ENCODE data around the gene SRGAP1.

The SRGAP1 gene

DNA sequence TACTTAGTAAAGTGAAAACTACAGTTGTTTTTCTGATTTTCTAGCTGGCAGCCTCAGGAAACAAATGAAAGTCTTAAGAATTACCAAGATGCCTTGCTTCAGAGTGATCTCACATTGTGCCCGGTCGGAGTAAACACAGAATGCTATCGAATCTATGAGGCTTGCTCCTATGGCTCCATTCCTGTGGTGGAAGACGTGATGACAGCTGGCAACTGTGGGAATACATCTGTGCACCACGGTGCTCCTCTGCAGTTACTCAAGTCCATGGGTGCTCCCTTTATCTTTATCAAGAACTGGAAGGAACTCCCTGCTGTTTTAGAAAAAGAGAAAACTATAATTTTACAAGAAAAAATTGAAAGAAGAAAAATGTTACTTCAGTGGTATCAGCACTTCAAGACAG is 35.9 kb upstream of the SRGAP1 start:
- no peak for DNase-seq (ENCODE audit: low read depth)
- no peak overlapping the region for H3K4me3 ChIP-seq (ENCODE audit: low read depth, low read length)
- TF ChIP-seq, protein P1, sequence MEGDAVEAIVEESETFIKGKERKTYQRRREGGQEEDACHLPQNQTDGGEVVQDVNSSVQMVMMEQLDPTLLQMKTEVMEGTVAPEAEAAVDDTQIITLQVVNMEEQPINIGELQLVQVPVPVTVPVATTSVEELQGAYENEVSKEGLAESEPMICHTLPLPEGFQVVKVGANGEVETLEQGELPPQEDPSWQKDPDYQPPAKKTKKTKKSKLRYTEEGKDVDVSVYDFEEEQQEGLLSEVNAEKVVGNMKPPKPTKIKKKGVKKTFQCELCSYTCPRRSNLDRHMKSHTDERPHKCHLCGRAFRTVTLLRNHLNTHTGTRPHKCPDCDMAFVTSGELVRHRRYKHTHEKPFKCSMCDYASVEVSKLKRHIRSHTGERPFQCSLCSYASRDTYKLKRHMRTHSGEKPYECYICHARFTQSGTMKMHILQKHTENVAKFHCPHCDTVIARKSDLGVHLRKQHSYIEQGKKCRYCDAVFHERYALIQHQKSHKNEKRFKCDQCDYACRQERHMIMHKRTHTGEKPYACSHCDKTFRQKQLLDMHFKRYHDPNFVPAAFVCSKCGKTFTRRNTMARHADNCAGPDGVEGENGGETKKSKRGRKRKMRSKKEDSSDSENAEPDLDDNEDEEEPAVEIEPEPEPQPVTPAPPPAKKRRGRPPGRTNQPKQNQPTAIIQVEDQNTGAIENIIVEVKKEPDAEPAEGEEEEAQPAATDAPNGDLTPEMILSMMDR (IDR thresholded peaks at IDR 0.05; ENCODE audit: low read depth, low read length, missing control alignments): no peak

DNA sequence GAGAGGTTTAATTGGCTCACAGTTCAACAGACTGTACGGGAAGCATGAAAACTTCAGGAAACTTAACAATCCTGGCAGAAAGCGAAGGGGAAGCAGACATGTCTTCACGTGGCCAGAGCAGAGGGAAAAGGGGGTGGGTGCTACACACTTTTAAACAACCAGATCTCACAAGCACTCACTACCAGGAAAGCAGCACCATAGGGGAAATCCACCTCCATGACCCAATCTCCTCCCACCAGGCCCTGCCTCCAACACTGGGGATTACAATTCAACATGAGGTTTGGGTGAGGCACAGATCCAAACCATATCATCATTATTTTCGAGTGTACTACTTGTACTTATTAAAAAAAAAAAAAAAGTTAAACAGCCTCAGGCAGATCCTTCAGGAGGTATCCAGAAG is 34.9 kb upstream of the SRGAP1 start:
- no peak overlapping the region for H3K4me3 ChIP-seq (ENCODE audit: low read depth, low read length)
- TF ChIP-seq, protein P1 (IDR thresholded peaks at IDR 0.05; ENCODE audit: low read depth, low read length, missing control alignments): no peak
- DNase-seq (ENCODE audit: low read depth): no peak

DNA sequence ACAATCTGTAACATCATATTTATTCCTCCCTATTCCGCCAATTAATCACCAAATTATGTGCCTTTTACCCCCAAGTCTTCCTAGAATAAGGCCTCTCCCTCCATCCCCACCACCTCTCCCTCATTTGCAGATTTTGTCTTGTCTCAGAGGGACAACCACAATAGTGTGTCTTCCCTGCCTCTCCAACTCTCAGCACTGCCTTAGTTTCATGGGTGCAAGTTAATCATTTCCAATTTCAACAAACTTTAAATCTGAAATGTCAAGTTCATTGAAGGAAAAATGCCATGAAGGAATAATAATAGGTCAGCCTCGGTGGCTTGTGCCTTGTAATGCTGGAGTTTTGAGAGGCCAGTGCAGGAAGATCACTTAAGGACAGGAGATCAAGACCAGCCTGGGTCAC is 33.2 kb upstream of the SRGAP1 start:
- H3K4me3 ChIP-seq (ENCODE audit: low read depth, low read length): no peak overlapping the region
- DNase-seq (ENCODE audit: low read depth): no peak
- TF ChIP-seq, protein P1 (IDR thresholded peaks at IDR 0.05; ENCODE audit: low read depth, low read length, missing control alignments): no peak

DNA sequence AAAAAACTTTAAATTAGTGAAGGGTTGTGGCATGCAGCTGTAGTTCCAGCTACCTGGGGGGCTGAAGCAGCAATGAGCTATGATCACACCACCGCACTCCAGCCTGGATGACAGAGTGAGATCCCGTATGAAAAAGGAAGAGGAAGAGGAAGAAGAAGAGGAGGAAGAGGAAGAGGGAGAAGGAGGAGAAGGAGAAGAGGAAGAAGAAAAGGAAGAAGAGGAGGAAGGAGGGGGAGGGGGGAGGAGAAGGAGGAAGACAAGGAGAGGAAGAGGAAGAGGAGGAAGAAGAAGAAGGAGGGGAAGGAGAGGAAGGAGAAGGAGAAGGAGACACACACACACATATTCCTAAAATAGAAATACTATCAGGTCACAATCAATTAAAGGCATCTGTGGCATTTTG is 32.7 kb upstream of the SRGAP1 start:
- TF ChIP-seq, protein P1 (IDR thresholded peaks at IDR 0.05; ENCODE audit: low read depth, low read length, missing control alignments): no peak
- no peak for DNase-seq (ENCODE audit: low read depth)
- no peak overlapping the region for H3K4me3 ChIP-seq (ENCODE audit: low read depth, low read length)

DNA sequence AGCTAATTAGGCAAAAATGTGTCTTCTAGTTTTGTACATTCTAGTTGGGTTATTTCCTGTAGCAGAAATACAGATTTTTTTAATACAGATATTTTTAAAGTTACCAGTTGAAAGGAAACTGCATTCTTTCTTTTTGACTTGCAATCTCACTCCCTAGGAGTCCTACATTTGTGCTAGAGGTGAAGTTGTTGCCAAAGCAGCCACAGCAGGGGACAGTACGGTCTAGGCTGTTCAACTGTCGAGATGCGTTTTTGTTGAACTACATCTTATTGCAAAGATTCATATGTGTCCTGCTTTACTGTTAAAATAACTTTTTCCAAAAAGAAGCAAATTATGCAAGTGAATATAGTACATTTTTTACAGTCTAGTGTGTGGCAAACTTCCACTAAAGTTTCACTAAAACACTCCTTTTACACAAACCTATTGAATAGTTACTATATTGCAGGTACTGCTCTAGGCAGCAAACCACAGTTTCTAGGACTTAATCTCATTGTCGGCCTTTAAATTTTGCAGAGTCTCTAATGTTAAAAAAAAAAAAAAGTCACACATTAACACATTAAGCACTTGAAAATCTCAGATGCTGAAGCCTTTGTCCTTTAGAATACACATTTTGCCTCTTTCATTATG is 30.2 kb upstream of the SRGAP1 start:
- TF ChIP-seq, protein P1 (IDR thresholded peaks at IDR 0.05; ENCODE audit: low read depth, low read length, missing control alignments): no peak
- H3K4me3 ChIP-seq (ENCODE audit: low read depth, low read length): peak overlapping the region; percentile 5; the same call in 1 of the 2 replicates
- DNase-seq (ENCODE audit: low read depth): no peak

DNA sequence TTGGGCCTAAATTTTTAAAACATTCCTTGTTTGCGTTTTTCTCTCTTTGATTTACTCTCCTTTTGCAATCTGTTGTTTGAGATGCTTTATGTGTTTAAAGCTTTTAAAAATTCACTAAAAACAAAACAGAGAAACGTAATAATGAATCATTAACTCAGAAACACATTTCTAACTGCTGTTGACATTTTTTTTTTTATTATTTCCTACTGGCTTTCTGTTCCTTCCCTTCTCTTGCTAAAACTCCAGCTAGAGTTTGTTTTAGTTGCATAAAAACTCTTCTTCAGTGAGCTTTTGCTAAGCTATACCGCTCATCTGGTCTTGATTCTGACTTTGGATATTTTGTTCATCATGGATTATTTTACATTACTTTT is 29.0 kb upstream of the SRGAP1 start:
- DNase-seq (ENCODE audit: low read depth): no peak
- TF ChIP-seq, protein P1 (IDR thresholded peaks at IDR 0.05; ENCODE audit: low read depth, low read length, missing control alignments): no peak
- no peak overlapping the region for H3K4me3 ChIP-seq (ENCODE audit: low read depth, low read length)

DNA sequence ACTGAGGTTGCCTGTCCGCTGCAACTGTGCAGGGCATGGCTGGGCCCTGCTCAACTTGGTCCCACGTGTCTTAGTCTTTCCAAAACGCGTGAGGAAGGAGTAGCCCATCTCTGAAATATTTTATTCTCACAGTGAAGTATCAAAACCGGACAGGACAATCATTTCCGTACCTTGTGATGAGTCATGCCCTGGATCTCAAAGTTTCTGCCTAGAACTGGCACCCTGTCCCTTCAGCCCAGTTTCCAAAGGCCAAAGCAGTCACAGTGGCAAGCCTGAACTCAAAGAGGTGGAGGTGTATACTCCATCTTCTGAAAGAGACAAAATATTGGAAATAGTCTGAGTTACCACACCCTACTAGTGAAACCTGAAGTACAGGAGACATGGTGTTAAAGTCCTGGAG is 28.5 kb upstream of the SRGAP1 start:
- no peak for DNase-seq (ENCODE audit: low read depth)
- H3K4me3 ChIP-seq (ENCODE audit: low read depth, low read length): no peak overlapping the region
- TF ChIP-seq, protein P1 (IDR thresholded peaks at IDR 0.05; ENCODE audit: low read depth, low read length, missing control alignments): no peak
